CD4-positive, alpha-beta T cell (primary cell): ENCODE measurements around the gene TOMM6. TPM values are rescaled to one million over a fixed set of nuclear protein-coding genes. Genes with fewer than 3 reads are reported as not detected.

ENCODE experiments used
- ATAC-seq: fragments of 200-7000 bp; cut with Tn5 transposase; one replicate; pipeline ENCODE4 v1.10.0; 2022; ENCODE audit warnings: mild to moderate bottlenecking; ENCODE audit not compliant: poor library complexity
- CTCF ChIA-PET: fragments of 350-600 bp; sonication (Branson Sonifier 250); formaldehyde crosslinking; loops from one replicate; lab custom pipeline; 2021; ENCODE audit warnings: antibody characterized with exemption, inconsistent platforms; lab: Charles Lee
- POLR2A ChIA-PET: fragments of 350-600 bp; sonication (Branson Sonifier 250); formaldehyde crosslinking; loops from one replicate; lab custom pipeline; 2021; ENCODE audit warnings: antibody characterized with exemption, inconsistent platforms; lab: Charles Lee
- DNase-seq, 14 experiments: peaks; one replicate each; pipeline ENCODE4 v3.0.0-alpha.2; 2013 to 2020; ENCODE audit warnings: mixed read lengths in 2 of 14
- H3K27ac ChIP-seq, 2 donors: one replicate each; pipeline versions ENCODE4 v1.5.1 to v1.7.0; 2013; ENCODE audit warnings: low read length in 2 of 2, low read depth in 1 of 2, mild to moderate bottlenecking in 1 of 2
- H3K27me3 ChIP-seq, 2 experiments: 1 replicate in 1 of 2; 2 replicates in 1 of 2; pipeline versions ENCODE4 v1.6.1 to v1.7.0; 2013; ENCODE audit warnings: low read length in 2 of 2, control low read depth in 1 of 2, mild to moderate bottlenecking in 1 of 2, moderate library complexity in 1 of 2; ENCODE audit not compliant: insufficient read depth in 2 of 2, control insufficient read depth in 1 of 2
- H3K36me3 ChIP-seq: one replicate; pipeline ENCODE4 v1.6.1; 2013; ENCODE audit warnings: low read length, control low read depth; ENCODE audit not compliant: insufficient read depth
- H3K4me1 ChIP-seq: one replicate; pipeline ENCODE4 v1.6.1; 2013; ENCODE audit warnings: low read length, control low read depth; ENCODE audit not compliant: insufficient read depth
- H3K4me3 ChIP-seq: one replicate; pipeline ENCODE4 v1.5.1; 2013; ENCODE audit warnings: mild to moderate bottlenecking, low read length, moderate library complexity
- H3K9me3 ChIP-seq, 2 experiments: 1 replicate in 1 of 2; 2 replicates in 1 of 2; pipeline versions ENCODE4 v1.6.1 to v1.7.0; 2013; ENCODE audit warnings: low read length in 2 of 2, mild to moderate bottlenecking in 2 of 2, control low read depth in 1 of 2, moderate library complexity in 1 of 2; ENCODE audit not compliant: control insufficient read depth in 1 of 2, insufficient read depth in 1 of 2
- H3K27ac Mint-ChIP-seq: one replicate; pipeline ENCODE4 v1.8.0; 2020; ENCODE audit warnings: mixed read lengths
- H3K27me3 Mint-ChIP-seq: one replicate; pipeline ENCODE4 v1.8.0; 2021; ENCODE audit warnings: mixed read lengths
- H3K36me3 Mint-ChIP-seq: one replicate; pipeline ENCODE4 v1.8.0; 2021; ENCODE audit warnings: low read depth, mixed read lengths
- H3K4me1 Mint-ChIP-seq: one replicate; pipeline ENCODE4 v1.8.0; 2021; ENCODE audit warnings: low read depth, mixed read lengths
- H3K4me3 Mint-ChIP-seq: one replicate; pipeline ENCODE4 v1.8.0; 2020; ENCODE audit warnings: mild to moderate bottlenecking, mixed read lengths
- H3K9me3 Mint-ChIP-seq: one replicate; pipeline ENCODE4 v1.8.0; 2020; ENCODE audit warnings: mixed read lengths
- CTCF ChIP-seq: fragments of 200-600 bp; IDR thresholded peaks from one replicate; pipeline ENCODE4 v1.8.0; 2022; ENCODE audit warnings: antibody characterized with exemption, mild to moderate bottlenecking
- intact Hi-C, 2 experiments: fragments of 100-400 bp; cut with DNase I in 1 of 2; cut with micrococcal nuclease in 1 of 2; formaldehyde crosslinking; loops; one replicate each; pipeline versions ENCODE4 v1.15.1 to v1.9.0; 2023 to 2025; cut with DNase I, micrococcal nuclease
- total RNA-seq, 174 experiments: library from RNA in 2 of 174; stranded (reverse) in 2 of 174; gene quantifications; one replicate each; pipeline ENCODE4 v1.2.3 and lab custom pipeline; 2021 to 2026

The TOMM6 gene
- total RNA-seq, 2 experiments from 2014 or later = 78.8 to 83.2 TPM

- ChIA-PET POLR2A (no interaction called here), CTCF (no interaction called here)
- no peaks in the 10 kb centered on the region for H3K36me3 ChIP-seq
- intact Hi-C loops = no loop called here
- no peaks in the 10 kb centered on the region for H3K4me1 ChIP-seq
- H3K9me3 ChIP-seq = no peaks in the 10 kb centered on the region
- H3K27ac Mint-ChIP-seq = no peak overlapping the region
- H3K36me3 Mint-ChIP-seq = no peaks in the 10 kb centered on the region
- no peak for TF ChIP-seq CTCF
- H3K9me3 Mint-ChIP-seq = no peaks in the 10 kb centered on the region
- no peak overlapping the region for H3K4me3 ChIP-seq
- no peaks in the 10 kb centered on the region for H3K27me3 ChIP-seq
- no peak overlapping the region for H3K4me3 Mint-ChIP-seq
- ATAC-seq (no peak), DNase-seq (no peak)
- H3K27me3 Mint-ChIP-seq = no peaks in the 10 kb centered on the region
- no peak overlapping the region for H3K27ac ChIP-seq
- H3K4me1 Mint-ChIP-seq = no peaks in the 10 kb centered on the region
Observed at GRCh38 chr6:41822021-41822420, 34.5 kb downstream of the TOMM6 start.

- ChIA-PET POLR2A (interaction anchor here (0.6 kb wide), 2 partner anchors 40 to 766 kb away, joined by 3 read pairs; no protein-coding TSS in a partner anchor), CTCF (no interaction called here)
- H3K4me3 Mint-ChIP-seq = no peak overlapping the region
- Histone ChIP-seq H3K36me3 (no peaks in the 10 kb centered on the region), H3K27ac (no peak overlapping the region), H3K4me3 (no peak overlapping the region), H3K4me1 (no peaks in the 10 kb centered on the region), H3K9me3 (no peaks in the 10 kb centered on the region), H3K27me3 (no peaks in the 10 kb centered on the region)
- no peak for TF ChIP-seq CTCF
- intact Hi-C loops = no loop called here
- no peaks in the 10 kb centered on the region for H3K36me3 Mint-ChIP-seq
- DNase-seq = no peak
- H3K27ac Mint-ChIP-seq = no peak overlapping the region
- H3K27me3 Mint-ChIP-seq = no peaks in the 10 kb centered on the region
- no peaks in the 10 kb centered on the region for H3K4me1 Mint-ChIP-seq
- H3K9me3 Mint-ChIP-seq = no peaks in the 10 kb centered on the region
- no peak for ATAC-seq
Observed at GRCh38 chr6:41823178-41823577, 35.7 kb downstream of the TOMM6 start.

GRCh38 chr6:41824571-41825569 is 37.4 kb downstream of the TOMM6 start:
- Histone ChIP-seq H3K9me3 (no peaks in the 10 kb centered on the region), H3K27ac (no peak overlapping the region), H3K27me3 (no peaks in the 10 kb centered on the region), H3K4me3 (no peak overlapping the region), H3K4me1 (no peaks in the 10 kb centered on the region), H3K36me3 (no peaks in the 10 kb centered on the region)
- DNase-seq (no peak), ATAC-seq (no peak)
- no peaks in the 10 kb centered on the region for H3K27me3 Mint-ChIP-seq
- ChIA-PET POLR2A (no interaction called here), CTCF (interaction anchor here (0.6 kb wide), 1 partner anchor 254 kb away, joined by 3 read pairs; no protein-coding TSS in a partner anchor)
- H3K4me3 Mint-ChIP-seq = no peak overlapping the region
- H3K4me1 Mint-ChIP-seq = no peaks in the 10 kb centered on the region
- intact Hi-C loops = no loop called here
- no peaks in the 10 kb centered on the region for H3K9me3 Mint-ChIP-seq
- H3K36me3 Mint-ChIP-seq = no peaks in the 10 kb centered on the region
- TF ChIP-seq CTCF = no peak
- H3K27ac Mint-ChIP-seq = no peak overlapping the region
